Esophagus squamous epithelium (tissue), 4 donors: ENCODE data around the gene STAT6.

Experiments used
- CTCF ChIP-seq, 6 experiments: fragments of 450-650 bp in 4 of 6; fragments of 200-600 bp in 2 of 6; sonication (generic) in 2 of 6; IDR thresholded peaks; one replicate each; pipeline ENCODE4 v1.5.1; 2016 to 2019; ENCODE audit warnings: antibody characterized with exemption in 6 of 6, mild to moderate bottlenecking in 4 of 6, moderate library complexity in 4 of 6
- POLR2A ChIP-seq, 4 donors: fragments of 450-650 bp; IDR thresholded peaks; one replicate each; pipeline ENCODE4 v1.6.1; 2017; ENCODE audit warnings: antibody characterized with exemption in 4 of 4, mild to moderate bottlenecking in 4 of 4, moderate library complexity in 3 of 4

GRCh38 chr12:57133916-57134315 is 22.8 kb upstream of the STAT6 start:
- no peak for TF ChIP-seq CTCF (IDR thresholded peaks at IDR 0.05)
- TF ChIP-seq POLR2A (IDR thresholded peaks at IDR 0.05) = peak in 1 of 4 donors; percentile 6
